Cardiac muscle cell (in vitro differentiated cells and primary cell): Measurements from ENCODE around the gene ANTXR2. TPM values are rescaled to one million over a fixed set of nuclear protein-coding genes. Genes with fewer than 3 reads are reported as not detected.

Source experiments
- DNase-seq, 2 donors: peaks; one replicate each; pipeline versions ENCODE4 v3.0.0 to v3.0.0-alpha.2; 2010 to 2017; ENCODE audit warnings: low read depth in 1 of 2, low spot score in 1 of 2
- H3K27ac ChIP-seq: fragments of 200-600 bp; sonication (generic); 2 replicates; pipeline ENCODE4 v1.5.1; 2016
- H3K27me3 ChIP-seq: fragments of 200-600 bp; sonication (generic); 2 replicates; pipeline ENCODE4 v1.6.0; 2016; ENCODE audit warnings: control low read depth
- H3K36me3 ChIP-seq: fragments of 200-600 bp; sonication (generic); 2 replicates; pipeline ENCODE4 v1.5.1; 2016; ENCODE audit warnings: control low read depth
- H3K4me1 ChIP-seq: fragments of 200-600 bp; sonication (generic); 2 replicates; pipeline ENCODE4 v1.8.1; 2017; ENCODE audit warnings: low read depth, mild to moderate bottlenecking, mixed run types
- H3K4me3 ChIP-seq: fragments of 200-600 bp; sonication (generic); 2 replicates; pipeline ENCODE4 v1.5.1; 2016; ENCODE audit warnings: mild to moderate bottlenecking
- H3K9me3 ChIP-seq: fragments of 200-600 bp; sonication (generic); 2 replicates; pipeline ENCODE4 v1.5.1; 2017; ENCODE audit warnings: low read depth, mild to moderate bottlenecking, control low read depth
- polyA plus RNA-seq: library from polyadenylated mRNA; unstranded; fragments of >200 nt; fragmentation: Nextera tagmentation; extraction: Ambion mirVana; gene quantifications from 2 replicates; pipeline ENCODE4 v1.2.1, GENCODE V29; 2016
- total RNA-seq: library from RNA; depleted of rRNA; stranded (reverse); fragments of >200 nt; gene quantifications from 2 replicates; pipeline ENCODE4 v1.2.3, GENCODE V29; 2016
- TF ChIP-seq, protein P1 (sequence below): IDR thresholded peaks from 2 replicates; pipeline ENCODE4 v1.5.1; 2012; ENCODE audit warnings: low read depth, mild to moderate bottlenecking, low read length

ANTXR2 gene
- total and polyA plus RNA-seq, 2 experiments from 2014 or later: 70.6 to 79.6 TPM

DNA sequence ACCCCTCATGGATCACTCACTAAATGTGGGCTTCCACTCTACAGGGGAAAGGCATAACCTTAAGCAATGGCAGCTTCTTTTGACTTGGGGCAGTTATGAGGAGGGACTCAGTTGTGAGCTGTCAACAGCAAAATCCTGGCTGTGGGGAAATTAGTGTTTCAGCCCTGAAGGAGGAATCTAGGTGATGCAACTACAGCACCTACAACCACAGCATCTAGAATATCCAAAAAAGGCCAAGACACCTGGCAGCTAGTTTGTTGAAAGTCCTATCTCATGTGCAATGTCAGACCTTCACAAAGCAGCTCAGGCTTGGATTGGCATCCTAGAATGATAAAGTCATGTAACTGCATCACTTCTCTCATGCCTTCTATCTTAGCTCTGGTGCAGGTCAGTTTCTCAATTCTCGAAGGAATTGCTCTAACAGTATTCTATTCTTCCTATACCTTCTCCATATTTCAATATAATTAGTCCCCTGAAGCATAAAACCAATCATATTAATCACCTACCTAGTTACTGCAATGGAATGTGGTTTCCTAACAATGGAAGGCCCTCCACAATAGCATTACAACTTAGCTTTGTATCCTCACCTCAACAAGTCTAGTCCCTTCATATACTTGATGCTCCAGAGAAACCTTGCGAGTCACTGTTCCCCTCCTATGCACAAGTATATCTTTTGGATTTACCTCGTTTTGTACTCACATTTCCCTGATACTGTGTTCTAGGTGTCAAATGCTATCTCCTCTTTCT, 5.5 kb upstream of the ANTXR2 start:
- DNase-seq: no peak
- TF ChIP-seq, protein P1, sequence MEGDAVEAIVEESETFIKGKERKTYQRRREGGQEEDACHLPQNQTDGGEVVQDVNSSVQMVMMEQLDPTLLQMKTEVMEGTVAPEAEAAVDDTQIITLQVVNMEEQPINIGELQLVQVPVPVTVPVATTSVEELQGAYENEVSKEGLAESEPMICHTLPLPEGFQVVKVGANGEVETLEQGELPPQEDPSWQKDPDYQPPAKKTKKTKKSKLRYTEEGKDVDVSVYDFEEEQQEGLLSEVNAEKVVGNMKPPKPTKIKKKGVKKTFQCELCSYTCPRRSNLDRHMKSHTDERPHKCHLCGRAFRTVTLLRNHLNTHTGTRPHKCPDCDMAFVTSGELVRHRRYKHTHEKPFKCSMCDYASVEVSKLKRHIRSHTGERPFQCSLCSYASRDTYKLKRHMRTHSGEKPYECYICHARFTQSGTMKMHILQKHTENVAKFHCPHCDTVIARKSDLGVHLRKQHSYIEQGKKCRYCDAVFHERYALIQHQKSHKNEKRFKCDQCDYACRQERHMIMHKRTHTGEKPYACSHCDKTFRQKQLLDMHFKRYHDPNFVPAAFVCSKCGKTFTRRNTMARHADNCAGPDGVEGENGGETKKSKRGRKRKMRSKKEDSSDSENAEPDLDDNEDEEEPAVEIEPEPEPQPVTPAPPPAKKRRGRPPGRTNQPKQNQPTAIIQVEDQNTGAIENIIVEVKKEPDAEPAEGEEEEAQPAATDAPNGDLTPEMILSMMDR: no peak

DNA sequence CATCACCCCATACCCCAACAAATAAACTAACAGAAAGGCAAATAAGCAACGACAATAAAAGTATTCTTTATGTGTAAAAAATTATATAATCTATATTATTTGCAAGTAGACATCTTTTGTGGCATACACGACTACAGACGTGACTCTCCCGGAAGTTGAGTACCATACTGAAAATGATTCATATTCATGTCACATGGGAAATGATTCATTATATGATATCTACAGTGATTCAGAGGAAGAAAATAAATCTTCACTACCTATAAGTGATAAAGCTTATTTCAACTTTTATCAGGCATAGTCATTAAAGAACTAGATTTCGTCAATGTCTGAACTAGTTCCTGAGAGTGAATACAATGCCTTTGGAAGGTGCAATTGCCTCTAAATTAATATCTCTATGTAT, 4.6 kb upstream of the ANTXR2 start:
- peak in 1 of 2 donors; percentile 25 for DNase-seq
- H3K27ac ChIP-seq: no peak overlapping the region
- TF ChIP-seq, protein P1: no peak
- no peak overlapping the region for H3K4me3 ChIP-seq
- H3K4me1 ChIP-seq: peaks cover 9% of the 10 kb centered on the region
- H3K27me3 ChIP-seq: no peaks in the 10 kb centered on the region
- no peaks in the 10 kb centered on the region for H3K36me3 ChIP-seq
- H3K9me3 ChIP-seq: no peaks in the 10 kb centered on the region

More for the DNA sequence above, 5.5 kb upstream of the ANTXR2 start:
- H3K9me3 ChIP-seq: no peaks in the 10 kb centered on the region
- H3K27ac ChIP-seq: no peak overlapping the region
- H3K27me3 ChIP-seq: no peaks in the 10 kb centered on the region
- no peaks in the 10 kb centered on the region for H3K36me3 ChIP-seq
- H3K4me3 ChIP-seq: no peak overlapping the region
- peaks cover 5% of the 10 kb centered on the region for H3K4me1 ChIP-seq

DNA sequence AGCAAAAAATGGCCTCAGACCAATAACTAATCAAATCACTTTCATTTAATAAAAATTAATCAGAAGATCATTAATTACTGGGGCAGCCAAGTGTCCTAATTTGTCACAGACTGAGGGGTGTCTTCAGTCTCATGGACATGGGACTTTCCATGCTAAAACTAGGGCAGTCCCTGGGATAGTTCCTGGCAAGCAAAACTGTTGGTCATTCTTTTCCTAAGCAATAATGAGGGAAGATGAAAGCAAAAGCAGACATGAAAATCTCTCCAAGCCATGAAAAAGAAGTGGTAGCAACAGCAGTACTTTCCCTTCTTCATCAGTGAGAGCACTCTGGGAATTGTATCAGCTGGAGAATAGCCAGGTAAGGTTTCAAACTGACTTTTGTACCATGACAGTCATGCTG, 3.7 kb upstream of the ANTXR2 start:
- H3K27me3 ChIP-seq: no peaks in the 10 kb centered on the region
- TF ChIP-seq, protein P1: no peak
- H3K9me3 ChIP-seq: no peaks in the 10 kb centered on the region
- H3K36me3 ChIP-seq: no peaks in the 10 kb centered on the region
- no peak overlapping the region for H3K4me3 ChIP-seq
- DNase-seq: no peak
- H3K27ac ChIP-seq: no peak overlapping the region
- peaks cover 9% of the 10 kb centered on the region for H3K4me1 ChIP-seq

DNA sequence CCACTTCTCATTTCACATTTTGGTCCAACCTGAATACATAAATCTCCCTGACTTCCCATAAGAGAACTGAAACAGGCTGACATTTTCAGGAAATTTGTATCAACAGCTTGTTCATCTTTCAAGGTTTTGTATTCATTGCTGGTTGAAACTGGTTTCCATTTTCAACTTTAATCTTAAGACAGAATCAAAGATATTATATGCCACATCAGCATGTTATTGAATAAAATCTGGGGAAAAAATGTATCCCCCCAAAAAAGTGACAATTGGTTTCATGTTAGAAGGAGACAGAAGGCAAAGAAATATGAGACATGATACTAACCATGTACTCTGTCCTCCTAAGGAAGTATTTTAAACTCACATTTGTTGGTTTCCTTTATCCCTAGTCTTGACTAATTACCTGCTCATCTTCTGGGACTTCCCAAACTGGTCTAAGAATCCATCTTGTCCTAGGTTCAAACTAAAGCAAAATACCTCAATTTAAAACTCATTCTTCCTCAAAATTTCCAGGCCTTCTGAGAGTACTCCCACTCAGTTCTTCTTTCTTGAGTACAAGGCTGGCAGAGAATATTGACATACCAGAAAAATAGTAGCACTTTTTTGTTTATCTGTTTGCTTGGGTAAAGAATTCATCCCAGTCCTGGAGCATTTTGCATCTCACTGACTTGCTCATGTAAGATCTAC, 3.1 kb upstream of the ANTXR2 start:
- DNase-seq: no peak
- TF ChIP-seq, protein P1: no peak
- H3K36me3 ChIP-seq: no peaks in the 10 kb centered on the region
- H3K27ac ChIP-seq: no peak overlapping the region
- H3K4me1 ChIP-seq: peaks cover 11% of the 10 kb centered on the region
- no peak overlapping the region for H3K4me3 ChIP-seq
- H3K9me3 ChIP-seq: no peaks in the 10 kb centered on the region
- no peaks in the 10 kb centered on the region for H3K27me3 ChIP-seq

DNA sequence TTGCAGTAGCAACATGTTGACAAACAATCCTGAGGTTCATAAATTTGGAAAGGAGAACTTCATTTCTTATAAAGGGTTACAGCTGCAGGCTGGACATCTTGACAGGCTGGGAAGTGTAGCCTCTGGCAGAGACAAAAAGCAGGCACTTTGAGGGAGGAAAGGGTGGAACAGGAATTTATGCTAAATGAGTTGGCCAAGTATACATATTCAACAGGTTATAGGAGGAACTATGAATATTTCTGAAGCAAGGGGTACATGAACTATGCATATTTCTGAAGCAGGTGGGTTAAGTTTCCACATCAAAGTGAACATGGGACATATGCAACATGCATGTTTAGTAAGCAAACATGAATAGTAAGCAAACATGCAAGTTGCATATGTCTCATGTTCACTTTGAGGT, 1.6 kb upstream of the ANTXR2 start:
- H3K4me1 ChIP-seq: peaks cover 25% of the 10 kb centered on the region
- H3K4me3 ChIP-seq: no peak overlapping the region
- H3K27ac ChIP-seq: no peak overlapping the region
- H3K9me3 ChIP-seq: no peaks in the 10 kb centered on the region
- DNase-seq: no peak
- H3K36me3 ChIP-seq: no peaks in the 10 kb centered on the region
- no peaks in the 10 kb centered on the region for H3K27me3 ChIP-seq
- TF ChIP-seq, protein P1: no peak
